DND-41 (cell line): Measurements from ENCODE around the gene LRRC4B.

Experiments used
- EZH2 ChIP-seq: IDR thresholded peaks from 3 replicates; pipeline ENCODE4 v1.6.1; 2012; ENCODE audit warnings: borderline replicate concordance, low read depth, mild to moderate bottlenecking, moderate library complexity, low read length, inconsistent platforms; ENCODE audit not compliant: severe bottlenecking
- TF ChIP-seq, protein P1 (sequence below): IDR thresholded peaks from 2 replicates; pipeline ENCODE4 v1.5.1; 2012; ENCODE audit warnings: borderline replicate concordance, low read length, moderate library complexity, mild to moderate bottlenecking; ENCODE audit not compliant: poor library complexity, severe bottlenecking; ENCODE audit errors: extremely low read depth

GRCh38 chr19:50551715-50552187 lies 16.5 kb downstream of the LRRC4B start:
- TF ChIP-seq EZH2 = no peak
- TF ChIP-seq, protein P1, sequence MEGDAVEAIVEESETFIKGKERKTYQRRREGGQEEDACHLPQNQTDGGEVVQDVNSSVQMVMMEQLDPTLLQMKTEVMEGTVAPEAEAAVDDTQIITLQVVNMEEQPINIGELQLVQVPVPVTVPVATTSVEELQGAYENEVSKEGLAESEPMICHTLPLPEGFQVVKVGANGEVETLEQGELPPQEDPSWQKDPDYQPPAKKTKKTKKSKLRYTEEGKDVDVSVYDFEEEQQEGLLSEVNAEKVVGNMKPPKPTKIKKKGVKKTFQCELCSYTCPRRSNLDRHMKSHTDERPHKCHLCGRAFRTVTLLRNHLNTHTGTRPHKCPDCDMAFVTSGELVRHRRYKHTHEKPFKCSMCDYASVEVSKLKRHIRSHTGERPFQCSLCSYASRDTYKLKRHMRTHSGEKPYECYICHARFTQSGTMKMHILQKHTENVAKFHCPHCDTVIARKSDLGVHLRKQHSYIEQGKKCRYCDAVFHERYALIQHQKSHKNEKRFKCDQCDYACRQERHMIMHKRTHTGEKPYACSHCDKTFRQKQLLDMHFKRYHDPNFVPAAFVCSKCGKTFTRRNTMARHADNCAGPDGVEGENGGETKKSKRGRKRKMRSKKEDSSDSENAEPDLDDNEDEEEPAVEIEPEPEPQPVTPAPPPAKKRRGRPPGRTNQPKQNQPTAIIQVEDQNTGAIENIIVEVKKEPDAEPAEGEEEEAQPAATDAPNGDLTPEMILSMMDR = no peak
